ENCODE results near the gene IFNK.

IFNK gene

DNA sequence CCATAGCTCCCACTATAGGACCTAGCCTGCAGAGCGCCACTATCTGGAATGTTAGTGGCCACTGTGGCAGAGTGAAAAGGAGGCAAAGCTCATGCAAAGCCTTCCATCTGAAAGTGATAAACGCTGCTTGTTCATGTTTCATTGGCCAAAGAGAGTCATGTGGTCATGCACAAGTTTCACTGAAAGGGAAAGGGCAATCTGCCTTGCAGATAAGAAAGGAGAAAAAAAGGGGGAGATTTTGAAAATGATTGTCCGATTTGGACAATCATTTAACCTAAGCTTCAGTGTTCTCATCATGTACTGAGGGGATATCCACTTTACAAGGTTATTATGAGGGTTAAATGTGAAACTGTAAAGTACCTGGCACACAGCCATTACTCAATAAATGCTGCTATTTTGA is 14.6 kb downstream of the IFNK start:
- Histone ChIP-seq H3K27ac (no peak overlapping the region), H3K27me3 (replicated peaks) (no peaks in the 10 kb centered on the region), H3K36me3 (replicated peaks) (no peaks in the 10 kb centered on the region), H3K4me3 (ENCODE audit: low read depth, low read length) (no peak overlapping the region)
- in situ Hi-C loops (cut with HindIII; ENCODE audit: low pct_ligation_motif_present, low sequenced_read_pairs) = no loop called here
- TF ChIP-seq, protein P1, sequence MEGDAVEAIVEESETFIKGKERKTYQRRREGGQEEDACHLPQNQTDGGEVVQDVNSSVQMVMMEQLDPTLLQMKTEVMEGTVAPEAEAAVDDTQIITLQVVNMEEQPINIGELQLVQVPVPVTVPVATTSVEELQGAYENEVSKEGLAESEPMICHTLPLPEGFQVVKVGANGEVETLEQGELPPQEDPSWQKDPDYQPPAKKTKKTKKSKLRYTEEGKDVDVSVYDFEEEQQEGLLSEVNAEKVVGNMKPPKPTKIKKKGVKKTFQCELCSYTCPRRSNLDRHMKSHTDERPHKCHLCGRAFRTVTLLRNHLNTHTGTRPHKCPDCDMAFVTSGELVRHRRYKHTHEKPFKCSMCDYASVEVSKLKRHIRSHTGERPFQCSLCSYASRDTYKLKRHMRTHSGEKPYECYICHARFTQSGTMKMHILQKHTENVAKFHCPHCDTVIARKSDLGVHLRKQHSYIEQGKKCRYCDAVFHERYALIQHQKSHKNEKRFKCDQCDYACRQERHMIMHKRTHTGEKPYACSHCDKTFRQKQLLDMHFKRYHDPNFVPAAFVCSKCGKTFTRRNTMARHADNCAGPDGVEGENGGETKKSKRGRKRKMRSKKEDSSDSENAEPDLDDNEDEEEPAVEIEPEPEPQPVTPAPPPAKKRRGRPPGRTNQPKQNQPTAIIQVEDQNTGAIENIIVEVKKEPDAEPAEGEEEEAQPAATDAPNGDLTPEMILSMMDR (IDR thresholded peaks at IDR 0.05; ENCODE audit: low read depth, low read length, missing control alignments) = no peak
- no peak for DNase-seq

DNA sequence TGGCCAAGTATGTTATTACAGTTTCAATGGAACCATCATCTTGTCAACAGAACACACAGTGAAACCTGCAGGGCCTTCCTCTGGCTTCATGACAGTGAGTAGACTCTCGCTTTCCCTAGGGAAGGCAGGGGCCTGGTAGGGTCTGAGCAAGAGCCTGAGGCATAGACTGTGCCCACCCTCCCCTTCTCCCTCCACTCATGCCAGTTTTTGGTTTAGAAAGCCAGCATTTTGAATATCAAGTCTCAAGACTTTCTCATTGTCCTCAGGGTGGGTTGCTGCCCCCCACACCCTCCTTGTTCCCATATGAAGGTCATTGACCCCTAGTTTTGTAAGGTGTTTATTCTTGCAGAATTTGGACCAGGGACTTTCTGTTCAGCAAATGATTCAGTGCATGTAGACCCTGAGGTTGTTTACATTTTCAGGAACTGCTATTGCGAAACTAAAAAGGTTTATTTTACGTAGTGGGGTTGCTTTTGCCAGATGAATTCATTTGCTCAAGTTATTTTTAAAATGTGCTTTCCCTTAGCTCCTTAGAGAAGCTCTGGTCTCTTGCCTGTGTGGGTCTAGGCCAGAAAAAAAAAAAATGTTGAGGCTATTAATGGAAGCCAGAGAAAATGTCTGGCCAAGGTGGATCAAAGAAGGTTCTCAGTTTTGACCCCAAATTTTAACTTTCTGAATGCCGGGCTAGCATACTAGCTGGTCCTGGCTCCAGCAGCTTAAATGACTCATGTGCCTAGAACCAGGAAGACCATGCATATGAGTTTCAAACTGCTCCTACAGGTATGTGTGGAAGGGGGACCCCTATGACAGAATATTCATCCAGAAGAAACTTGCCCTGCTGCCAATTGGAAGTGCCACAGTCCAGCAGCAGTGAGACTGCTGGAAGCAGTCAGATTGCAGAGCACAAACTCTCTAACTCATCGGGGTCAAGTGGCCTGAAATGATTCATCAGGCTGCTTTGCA is 15.7 kb downstream of the IFNK start:
- H3K36me3 ChIP-seq (replicated peaks) = no peaks in the 10 kb centered on the region
- TF ChIP-seq, protein P1 (IDR thresholded peaks at IDR 0.05; ENCODE audit: low read depth, low read length, missing control alignments) = no peak
- in situ Hi-C loops (cut with HindIII; ENCODE audit: low pct_ligation_motif_present, low sequenced_read_pairs) = no loop called here
- DNase-seq = no peak
- peak overlapping the region; percentile 13 for H3K27ac ChIP-seq
- H3K4me3 ChIP-seq (ENCODE audit: low read depth, low read length) = no peak overlapping the region
- H3K27me3 ChIP-seq (replicated peaks) = no peaks in the 10 kb centered on the region

DNA sequence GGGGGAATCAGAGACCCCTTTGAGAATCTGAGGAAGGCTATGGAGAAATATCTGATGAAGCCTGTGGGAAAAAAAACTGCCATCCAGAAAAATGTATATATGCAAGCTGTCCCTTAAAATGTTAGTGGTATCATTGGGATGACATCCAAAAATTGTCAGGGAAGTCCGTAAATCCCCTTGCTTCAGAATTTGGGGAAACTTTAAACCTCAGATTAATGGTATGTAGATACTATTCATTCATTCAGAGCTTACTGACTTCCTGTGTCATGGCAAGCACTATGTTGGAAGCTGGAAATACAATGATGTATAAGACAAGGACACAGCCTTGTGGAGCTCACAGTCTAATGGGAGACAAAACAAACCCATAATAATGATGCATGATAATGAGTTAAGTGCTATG is 16.4 kb downstream of the IFNK start:
- Histone ChIP-seq H3K27ac (no peak overlapping the region), H3K36me3 (replicated peaks) (no peaks in the 10 kb centered on the region), H3K4me3 (ENCODE audit: low read depth, low read length) (no peak overlapping the region), H3K27me3 (replicated peaks) (no peaks in the 10 kb centered on the region)
- in situ Hi-C loops (cut with HindIII; ENCODE audit: low pct_ligation_motif_present, low sequenced_read_pairs) = no loop called here
- TF ChIP-seq, protein P1 (IDR thresholded peaks at IDR 0.05; ENCODE audit: low read depth, low read length, missing control alignments) = no peak
- no peak for DNase-seq

DNA sequence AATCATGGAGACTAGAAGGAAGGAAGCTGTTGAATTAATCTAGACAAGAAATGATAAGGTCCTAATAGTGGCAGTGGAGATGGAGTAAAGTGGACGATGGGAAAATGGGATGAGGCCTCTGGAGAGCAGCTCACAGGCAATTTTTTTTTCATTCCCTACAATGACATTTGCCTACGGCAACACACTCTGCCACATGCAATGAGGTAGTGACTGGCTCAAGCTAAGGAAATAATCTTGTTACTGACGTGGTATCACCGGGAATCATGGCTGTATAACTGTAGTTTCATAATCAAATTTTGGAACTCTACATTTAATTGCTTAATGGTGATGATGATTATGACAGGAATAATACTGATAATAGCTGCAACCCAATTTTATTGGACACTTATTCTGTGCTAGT is 17.6 kb downstream of the IFNK start:
- Histone ChIP-seq H3K27ac (no peak overlapping the region), H3K4me3 (ENCODE audit: low read depth, low read length) (no peak overlapping the region), H3K36me3 (replicated peaks) (no peaks in the 10 kb centered on the region), H3K27me3 (replicated peaks) (no peaks in the 10 kb centered on the region)
- in situ Hi-C loops (cut with HindIII; ENCODE audit: low pct_ligation_motif_present, low sequenced_read_pairs) = no loop called here
- TF ChIP-seq, protein P1 (IDR thresholded peaks at IDR 0.05; ENCODE audit: low read depth, low read length, missing control alignments) = no peak
- no peak for DNase-seq

DNA sequence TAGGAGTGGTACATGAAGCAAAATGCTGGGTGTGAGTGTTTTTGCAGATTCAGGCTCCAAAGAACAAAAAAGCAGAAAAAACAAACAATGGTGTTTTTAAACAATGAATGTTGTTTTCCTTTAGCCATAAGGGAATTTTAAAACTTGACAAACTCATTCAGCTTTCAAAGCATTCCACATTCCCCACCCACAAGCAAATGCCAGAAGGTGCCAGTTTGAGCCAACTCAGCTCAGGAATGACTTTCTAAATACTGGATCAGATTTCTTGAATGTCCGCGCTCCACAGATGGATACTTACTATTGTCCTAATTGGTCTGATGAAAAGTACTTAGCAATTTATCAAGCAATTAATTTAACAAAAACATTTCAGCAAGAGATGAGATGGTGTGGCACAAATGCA is 18.4 kb downstream of the IFNK start:
- Histone ChIP-seq H3K27me3 (replicated peaks) (no peaks in the 10 kb centered on the region), H3K4me3 (ENCODE audit: low read depth, low read length) (no peak overlapping the region), H3K36me3 (replicated peaks) (no peaks in the 10 kb centered on the region), H3K27ac (no peak overlapping the region)
- DNase-seq = no peak
- TF ChIP-seq, protein P1 (IDR thresholded peaks at IDR 0.05; ENCODE audit: low read depth, low read length, missing control alignments) = no peak
- in situ Hi-C loops (cut with HindIII; ENCODE audit: low pct_ligation_motif_present, low sequenced_read_pairs) = no loop called here
